HepG2 (cell line): Measurements from ENCODE around the gene STRADA. TPM values are rescaled to one million over a fixed set of nuclear protein-coding genes. Genes with fewer than 3 reads are reported as not detected.
A peak's percentile ranks its signal among the peaks of the same experiment; 100 is the strongest.

ENCODE experiments used
- ATF1 ChIP-seq: IDR thresholded peaks from 2 replicates; pipeline ENCODE4 v1.6.1; 2016; ENCODE audit warnings: mild to moderate bottlenecking, control low read depth
- CCDC6 ChIP-seq: sonication (generic); formaldehyde crosslinking; IDR thresholded peaks from 2 replicates; pipeline ENCODE4 v1.8.1; 2022; ENCODE audit warnings: mild to moderate bottlenecking, missing genetic modification reagents, moderate library complexity
- CENPT ChIP-seq: sonication (generic); formaldehyde crosslinking; IDR thresholded peaks from 2 replicates; pipeline ENCODE4 v1.8.0; 2022; ENCODE audit warnings: low read depth, mild to moderate bottlenecking, moderate library complexity, missing genetic modification reagents
- HNRNPUL1 ChIP-seq: fragments of 200-400 bp; formaldehyde crosslinking; IDR thresholded peaks from 2 replicates; pipeline ENCODE4 v1.6.1; 2017; ENCODE audit warnings: low read depth, mild to moderate bottlenecking, low read length, moderate library complexity
- MEIS2 ChIP-seq: sonication (generic); formaldehyde crosslinking; IDR thresholded peaks from 2 replicates; pipeline ENCODE4 v1.9.0; 2021; ENCODE audit warnings: mild to moderate bottlenecking, missing genetic modification reagents
- NFYB ChIP-seq: sonication (generic); formaldehyde crosslinking; IDR thresholded peaks from 2 replicates; pipeline ENCODE4 v1.4.0; 2020; ENCODE audit warnings: missing genetic modification reagents
- NR1H2 ChIP-seq: sonication (generic); formaldehyde crosslinking; IDR thresholded peaks from 2 replicates; pipeline ENCODE4 v1.8.1; 2022; ENCODE audit warnings: low read depth, missing genetic modification reagents, borderline replicate concordance
- PPARG ChIP-seq: conservative IDR thresholded peaks from 2 replicates; pipeline ENCODE4 v1.6.1; 2016; ENCODE audit warnings: missing biosample characterization, missing genetic modification reagents
- SRSF1 ChIP-seq: fragments of 200-400 bp; formaldehyde crosslinking; optimal IDR thresholded peaks from 2 replicates; pipeline ENCODE3; 2017; ENCODE audit warnings: mild to moderate bottlenecking, low read depth, low read length, moderate library complexity
- TCF12 ChIP-seq, 2 experiments: fragments of 450-650 bp in 1 of 2; sonication (generic) in 1 of 2; formaldehyde crosslinking in 1 of 2; IDR thresholded peaks; 2 replicates each; pipeline versions ENCODE4 v1.6.1 to v1.8.0; 2017 to 2022; ENCODE audit warnings: antibody characterized with exemption in 1 of 2, mild to moderate bottlenecking in 1 of 2, missing genetic modification reagents in 1 of 2, moderate library complexity in 1 of 2
- TEAD2 ChIP-seq: sonication (generic); formaldehyde crosslinking; IDR thresholded peaks from 2 replicates; pipeline ENCODE4 v1.9.0; 2021; ENCODE audit warnings: missing genetic modification reagents
- ZFX ChIP-seq: sonication (generic); formaldehyde crosslinking; IDR thresholded peaks from 2 replicates; pipeline ENCODE4 v1.4.0; 2020; ENCODE audit warnings: mild to moderate bottlenecking, low read depth, missing genetic modification reagents, moderate library complexity
- ZNF230 ChIP-seq: sonication (generic); formaldehyde crosslinking; IDR thresholded peaks from 2 replicates; pipeline ENCODE4 v1.4.0; 2020; ENCODE audit warnings: mild to moderate bottlenecking, missing genetic modification reagents
- ZNF430 ChIP-seq: sonication (generic); formaldehyde crosslinking; IDR thresholded peaks from 2 replicates; pipeline ENCODE4 v1.9.0; 2021; ENCODE audit warnings: mild to moderate bottlenecking, missing genetic modification reagents
- ZNF484 ChIP-seq: sonication (generic); formaldehyde crosslinking; IDR thresholded peaks from 2 replicates; pipeline ENCODE4 v1.5.1; 2020; ENCODE audit warnings: mild to moderate bottlenecking, low read depth, missing genetic modification reagents, borderline replicate concordance
- ZNF703 ChIP-seq: sonication (generic); formaldehyde crosslinking; IDR thresholded peaks from 2 replicates; pipeline ENCODE4 v1.5.1; 2020; ENCODE audit warnings: missing genetic modification reagents, mild to moderate bottlenecking, moderate library complexity, borderline replicate concordance
- polyA plus RNA-seq, 8 experiments: library from polyadenylated mRNA; depleted of rRNA in 3 of 8; stranded (reverse) in 7 of 8; unstranded in 1 of 8; fragments of >200 nt; fragmentation: Illumina TruSeq in 4 of 8; extraction: Trizol in 4 of 8; gene quantifications; 2 replicates each; pipeline versions ENCODE4 v1.2.1 to v1.2.3, GENCODE V29; 2011 to 2016; ENCODE audit warnings: low read depth in 4 of 8, missing spikeins in 1 of 8, mixed read lengths in 1 of 8; ENCODE audit not compliant: insufficient read depth in 1 of 8
- total RNA-seq, 5 experiments: library from RNA; depleted of rRNA; stranded (reverse); fragments of >200 nt; fragmentation: Illumina TruSeq; extraction: Trizol; gene quantifications; 2 replicates each; pipeline ENCODE4 v1.2.3, GENCODE V29; 2016; ENCODE audit warnings: low read depth in 1 of 5
- TF ChIP-seq, protein P1 (sequence below): sonication (generic); formaldehyde crosslinking; IDR thresholded peaks from 2 replicates; pipeline ENCODE4 v1.5.1; 2020; ENCODE audit warnings: mild to moderate bottlenecking, missing genetic modification reagents
- TF ChIP-seq, protein P2 (sequence below): sonication (generic); formaldehyde crosslinking; IDR thresholded peaks from 2 replicates; pipeline ENCODE4 v1.4.0; 2020; ENCODE audit warnings: missing genetic modification reagents

The STRADA gene
- total and polyA plus RNA-seq, 2 of the 13 experiments (the other 11 are each of a cell fraction or from before 2014, with no cell fraction given) = 17.6 to 17.9 TPM

GRCh38 chr17:63773272-63774140 is 31.9 kb upstream of the STRADA start, which contains the start of gene CCDC47 (continued):
- TF ChIP-seq CENPT (CRISPR knock-in tag) (peak; percentile 77; the same call in 1 of the 2 replicates), HNRNPUL1 (0 out of 2 replicates have a peak, but pooled peaks have one; percentile 36), NR1H2 (CRISPR knock-in tag) (no peak), NFYB (CRISPR knock-in tag) (peak; percentile 72), ZFX (peak; percentile 98), ZNF703 (peak; percentile 89; the same call in 1 of the 2 replicates), TCF12 (IDR thresholded peaks at IDR 0.05) (no peak), TCF12 (CRISPR knock-in tag; IDR thresholded peaks at IDR 0.05) (no peak), ATF1 (CRISPR knock-in tag) (peak; percentile 96), MEIS2 (CRISPR knock-in tag) (peak; percentile 22; the same call in 1 of the 2 replicates), ZNF430 (peak; percentile 63), ZNF484 (CRISPR knock-in tag) (no peak), ZNF230 (CRISPR knock-in tag) (peak; percentile 75; the same call in 1 of the 2 replicates), SRSF1 (peak; percentile 94), PPARG (no peak; the same call in 1 of the 2 replicates), CCDC6 (CRISPR knock-in tag) (peak; percentile 85; the same call in 1 of the 2 replicates), TEAD2 (CRISPR knock-in tag) (0 out of 2 replicates have a peak, but pooled peaks have one; percentile 54)
- TF ChIP-seq, protein P1, sequence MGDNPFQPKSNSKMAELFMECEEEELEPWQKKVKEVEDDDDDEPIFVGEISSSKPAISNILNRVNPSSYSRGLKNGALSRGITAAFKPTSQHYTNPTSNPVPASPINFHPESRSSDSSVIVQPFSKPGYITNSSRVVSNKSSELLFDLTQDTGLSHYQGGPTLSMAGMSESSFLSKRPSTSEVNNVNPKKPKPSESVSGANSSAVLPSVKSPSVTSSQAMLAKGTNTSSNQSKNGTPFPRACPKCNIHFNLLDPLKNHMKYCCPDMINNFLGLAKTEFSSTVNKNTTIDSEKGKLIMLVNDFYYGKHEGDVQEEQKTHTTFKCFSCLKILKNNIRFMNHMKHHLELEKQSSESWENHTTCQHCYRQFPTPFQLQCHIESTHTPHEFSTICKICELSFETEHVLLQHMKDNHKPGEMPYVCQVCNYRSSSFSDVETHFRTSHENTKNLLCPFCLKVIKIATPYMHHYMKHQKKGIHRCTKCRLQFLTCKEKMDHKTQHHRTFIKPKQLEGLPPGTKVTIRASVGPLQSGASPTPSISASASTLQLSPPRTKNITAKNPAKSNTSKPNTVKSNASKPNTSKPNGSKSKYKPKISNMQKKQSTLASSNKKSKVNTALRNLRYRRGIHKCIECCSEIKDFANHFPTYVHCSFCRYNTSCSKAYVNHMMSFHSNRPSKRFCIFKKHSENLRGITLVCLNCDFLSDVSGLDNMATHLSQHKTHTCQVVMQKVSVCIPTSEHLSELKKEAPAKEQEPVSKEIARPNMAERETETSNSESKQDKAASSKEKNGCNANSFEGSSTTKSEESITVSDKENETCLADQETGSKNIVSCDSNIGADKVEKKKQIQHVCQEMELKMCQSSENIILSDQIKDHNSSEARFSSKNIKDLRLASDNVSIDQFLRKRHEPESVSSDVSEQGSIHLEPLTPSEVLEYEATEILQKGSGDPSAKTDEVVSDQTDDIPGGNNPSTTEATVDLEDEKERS (CRISPR knock-in tag) = 0 out of 2 replicates have a peak, but pooled peaks have one; percentile 9
- TF ChIP-seq, protein P2, sequence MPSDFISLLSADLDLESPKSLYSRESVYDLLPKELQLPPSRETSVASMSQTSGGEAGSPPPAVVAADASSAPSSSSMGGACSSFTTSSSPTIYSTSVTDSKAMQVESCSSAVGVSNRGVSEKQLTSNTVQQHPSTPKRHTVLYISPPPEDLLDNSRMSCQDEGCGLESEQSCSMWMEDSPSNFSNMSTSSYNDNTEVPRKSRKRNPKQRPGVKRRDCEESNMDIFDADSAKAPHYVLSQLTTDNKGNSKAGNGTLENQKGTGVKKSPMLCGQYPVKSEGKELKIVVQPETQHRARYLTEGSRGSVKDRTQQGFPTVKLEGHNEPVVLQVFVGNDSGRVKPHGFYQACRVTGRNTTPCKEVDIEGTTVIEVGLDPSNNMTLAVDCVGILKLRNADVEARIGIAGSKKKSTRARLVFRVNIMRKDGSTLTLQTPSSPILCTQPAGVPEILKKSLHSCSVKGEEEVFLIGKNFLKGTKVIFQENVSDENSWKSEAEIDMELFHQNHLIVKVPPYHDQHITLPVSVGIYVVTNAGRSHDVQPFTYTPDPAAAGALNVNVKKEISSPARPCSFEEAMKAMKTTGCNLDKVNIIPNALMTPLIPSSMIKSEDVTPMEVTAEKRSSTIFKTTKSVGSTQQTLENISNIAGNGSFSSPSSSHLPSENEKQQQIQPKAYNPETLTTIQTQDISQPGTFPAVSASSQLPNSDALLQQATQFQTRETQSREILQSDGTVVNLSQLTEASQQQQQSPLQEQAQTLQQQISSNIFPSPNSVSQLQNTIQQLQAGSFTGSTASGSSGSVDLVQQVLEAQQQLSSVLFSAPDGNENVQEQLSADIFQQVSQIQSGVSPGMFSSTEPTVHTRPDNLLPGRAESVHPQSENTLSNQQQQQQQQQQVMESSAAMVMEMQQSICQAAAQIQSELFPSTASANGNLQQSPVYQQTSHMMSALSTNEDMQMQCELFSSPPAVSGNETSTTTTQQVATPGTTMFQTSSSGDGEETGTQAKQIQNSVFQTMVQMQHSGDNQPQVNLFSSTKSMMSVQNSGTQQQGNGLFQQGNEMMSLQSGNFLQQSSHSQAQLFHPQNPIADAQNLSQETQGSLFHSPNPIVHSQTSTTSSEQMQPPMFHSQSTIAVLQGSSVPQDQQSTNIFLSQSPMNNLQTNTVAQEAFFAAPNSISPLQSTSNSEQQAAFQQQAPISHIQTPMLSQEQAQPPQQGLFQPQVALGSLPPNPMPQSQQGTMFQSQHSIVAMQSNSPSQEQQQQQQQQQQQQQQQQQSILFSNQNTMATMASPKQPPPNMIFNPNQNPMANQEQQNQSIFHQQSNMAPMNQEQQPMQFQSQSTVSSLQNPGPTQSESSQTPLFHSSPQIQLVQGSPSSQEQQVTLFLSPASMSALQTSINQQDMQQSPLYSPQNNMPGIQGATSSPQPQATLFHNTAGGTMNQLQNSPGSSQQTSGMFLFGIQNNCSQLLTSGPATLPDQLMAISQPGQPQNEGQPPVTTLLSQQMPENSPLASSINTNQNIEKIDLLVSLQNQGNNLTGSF (CRISPR knock-in tag) = peak; percentile 89
